ENCODE results near the gene MANBA. TPM values are rescaled to one million over a fixed set of nuclear protein-coding genes. Genes with fewer than 3 reads are reported as not detected.

MANBA gene
- total and polyA plus RNA-seq, 12 donors: 8.9 to 47.7 (median 27.7) TPM

DNA sequence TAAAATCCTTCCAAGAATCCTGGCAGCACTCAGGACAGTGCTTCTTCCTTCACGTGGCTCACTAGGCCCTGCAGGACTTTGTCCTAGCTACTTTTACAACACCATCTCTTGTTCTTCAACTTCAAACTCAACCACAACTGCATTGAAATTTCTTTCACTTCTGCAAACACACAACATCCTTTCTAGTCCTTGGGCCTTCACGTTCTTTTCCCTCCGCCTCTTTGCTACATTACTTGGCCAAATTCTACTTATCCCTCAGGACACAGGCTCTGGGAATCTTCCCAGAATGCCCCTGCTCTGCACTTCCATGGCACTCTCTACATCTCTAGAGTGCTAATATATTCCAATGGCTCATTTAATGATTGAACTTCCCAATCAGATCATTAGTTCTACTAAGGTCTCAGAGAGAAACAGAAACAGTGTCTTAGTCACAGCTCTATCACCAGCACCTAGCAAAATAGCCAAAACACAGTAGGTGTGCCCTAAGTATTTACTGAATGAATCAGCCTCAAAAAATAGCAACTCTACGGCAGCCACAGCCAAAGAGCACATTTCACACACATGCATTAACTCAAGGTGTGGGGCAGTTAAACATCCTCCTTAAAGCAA is 73.3 kb downstream of the MANBA start:
- Histone ChIP-seq H3K27me3 (no peaks in the 10 kb centered on the region), H3K27ac (peak overlapping the region in 1 of 10 donors; percentile 42), H3K4me3 (no peak overlapping the region), H3K4me1 (peaks cover 0 to 22% (median 5%) of the 10 kb centered on the region in 9 donors), H3K9me3 (peaks cover 0 to 4% (median 0%) of the 10 kb centered on the region in 11 donors), H3K36me3 (peaks cover 0 to 32% (median 0%) of the 10 kb centered on the region in 9 donors)
- ATAC-seq (peak in 1 of 8 donors; percentile 48), DNase-seq (no peak)
- TF ChIP-seq CTCF (IDR thresholded peaks at IDR 0.05): no peak
- WGBS, 2 donors: 70 to 74% methylated on average over 4 of the region's 4 CpGs
- intact Hi-C loops (cut with DNase I): no loop called here

GRCh38 chr4:102685768-102686167 is 75.0 kb downstream of the MANBA start:
- Histone ChIP-seq H3K27me3 (no peaks in the 10 kb centered on the region), H3K36me3 (peaks cover 0 to 48% (median 0%) of the 10 kb centered on the region in 9 donors), H3K4me1 (peaks cover 0 to 20% (median 5%) of the 10 kb centered on the region in 9 donors), H3K4me3 (no peak overlapping the region), H3K27ac (no peak overlapping the region), H3K9me3 (peaks cover 0 to 5% (median 0%) of the 10 kb centered on the region in 11 donors)
- WGBS, 2 donors: 75 to 76% methylated on average over 3 of the region's 3 CpGs
- no peak for TF ChIP-seq CTCF (IDR thresholded peaks at IDR 0.05)
- intact Hi-C loops (cut with DNase I): no loop called here
- DNase-seq (no peak), ATAC-seq (no peak)

DNA sequence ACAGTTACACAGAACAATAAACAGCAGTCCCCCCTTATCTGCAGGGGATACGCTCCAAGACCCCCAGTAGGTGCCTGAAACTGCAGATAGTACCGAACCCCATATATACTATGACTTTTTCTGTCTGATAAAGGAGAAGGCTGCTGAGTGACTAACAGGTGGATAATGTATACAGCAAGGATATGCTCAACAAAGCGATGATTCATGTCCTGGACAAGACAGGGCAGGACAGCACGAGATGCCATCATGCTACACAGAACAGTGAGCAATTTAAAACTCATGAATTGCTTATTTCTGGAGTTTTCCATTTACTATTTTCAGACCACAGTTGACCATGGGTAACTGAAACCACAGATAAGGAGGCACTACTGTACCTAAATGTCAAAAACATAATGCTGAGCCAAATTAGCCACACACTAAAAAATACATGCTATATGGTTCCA is 76.1 kb downstream of the MANBA start:
- Histone ChIP-seq H3K9me3 (peaks cover 0 to 5% (median 0%) of the 10 kb centered on the region in 11 donors), H3K27me3 (no peaks in the 10 kb centered on the region), H3K4me1 (peaks cover 0 to 20% (median 5%) of the 10 kb centered on the region in 9 donors), H3K4me3 (no peak overlapping the region), H3K36me3 (peaks cover 0 to 46% (median 3%) of the 10 kb centered on the region in 9 donors), H3K27ac (no peak overlapping the region)
- TF ChIP-seq CTCF (IDR thresholded peaks at IDR 0.05): no peak
- WGBS, 2 donors: 76 to 77% methylated on average over 4 of the region's 4 CpGs
- ATAC-seq (no peak), DNase-seq (no peak)
- intact Hi-C loops (cut with DNase I): no loop called here

DNA sequence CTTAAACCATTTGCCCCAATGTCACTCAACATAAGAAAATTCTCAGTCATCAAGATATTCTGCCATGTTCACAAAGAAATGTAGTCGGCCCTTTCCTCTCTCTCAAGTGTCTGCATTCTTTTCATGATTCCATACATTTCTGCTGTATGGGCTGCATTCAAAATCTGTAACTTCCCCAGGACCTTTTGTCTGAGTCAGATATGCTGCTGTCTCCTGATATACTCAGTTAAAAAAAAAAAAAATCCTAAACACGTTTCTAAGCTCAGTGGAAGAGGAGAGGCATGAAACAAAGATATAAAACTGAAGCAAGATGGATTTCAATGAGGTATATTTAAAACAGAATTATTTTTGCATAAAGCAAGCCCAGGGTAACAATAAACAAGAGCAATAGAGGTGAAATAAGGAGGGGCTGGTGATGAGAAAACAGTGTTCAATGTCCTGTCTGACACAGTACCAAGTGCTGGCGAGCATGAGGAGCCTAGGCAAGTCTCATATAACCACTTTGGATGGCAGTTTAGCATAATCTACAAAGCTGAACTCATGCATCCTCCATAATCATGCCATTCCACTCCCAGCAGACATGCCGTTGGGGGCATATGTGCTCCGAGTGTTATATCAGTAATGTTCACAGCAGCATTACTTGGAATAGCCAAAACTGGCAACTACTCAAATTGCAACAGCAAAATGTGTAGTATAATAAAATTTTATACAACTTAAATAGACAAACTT is 76.7 kb downstream of the MANBA start:
- Histone ChIP-seq H3K4me1 (peaks cover 0 to 20% (median 5%) of the 10 kb centered on the region in 9 donors), H3K27me3 (no peaks in the 10 kb centered on the region), H3K27ac (no peak overlapping the region), H3K9me3 (peaks cover 0 to 5% (median 0%) of the 10 kb centered on the region in 11 donors), H3K4me3 (no peak overlapping the region), H3K36me3 (peaks cover 0 to 44% (median 4%) of the 10 kb centered on the region in 9 donors)
- no peak for ATAC-seq
- TF ChIP-seq CTCF (IDR thresholded peaks at IDR 0.05): no peak
- no peak for DNase-seq
- intact Hi-C loops (cut with DNase I): no loop called here
- WGBS, 2 donors: 64 to 65% methylated on average over 5 of the region's 5 CpGs

Measured in heart right ventricle (tissue), 16 donors.